B cell (primary cell): ENCODE results near the gene SH3D19.

Experiments used
- EZH2 ChIP-seq: IDR thresholded peaks from 2 replicates; pipeline ENCODE4 v1.6.1; 2012; ENCODE audit warnings: borderline replicate concordance, low read depth, mild to moderate bottlenecking, moderate library complexity, low read length; ENCODE audit not compliant: insufficient read depth, poor library complexity, severe bottlenecking
- TF ChIP-seq, protein P1 (sequence below): fragments of 200-600 bp; IDR thresholded peaks from one replicate; pipeline ENCODE4 v1.8.0; 2022; ENCODE audit warnings: antibody characterized with exemption, mild to moderate bottlenecking

DNA sequence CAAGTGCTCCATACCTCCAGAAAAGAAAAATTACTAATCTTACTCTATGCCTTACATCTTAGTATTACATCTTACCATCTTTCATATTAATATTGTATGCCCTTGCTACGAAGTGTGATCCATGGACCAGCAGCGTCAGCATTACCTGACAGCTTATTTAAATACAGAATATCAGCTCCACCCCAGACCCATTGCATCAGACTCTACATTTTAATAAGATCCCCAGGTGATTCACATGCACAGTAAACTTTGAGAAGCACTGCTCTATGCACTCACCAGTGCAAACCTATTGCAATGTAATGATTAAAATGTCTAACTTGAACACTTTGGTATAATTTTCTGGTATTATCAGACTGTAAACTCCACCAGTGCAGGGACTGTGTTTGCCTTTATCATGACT is 14.1 kb upstream of the SH3D19 start:
- TF ChIP-seq, protein P1, sequence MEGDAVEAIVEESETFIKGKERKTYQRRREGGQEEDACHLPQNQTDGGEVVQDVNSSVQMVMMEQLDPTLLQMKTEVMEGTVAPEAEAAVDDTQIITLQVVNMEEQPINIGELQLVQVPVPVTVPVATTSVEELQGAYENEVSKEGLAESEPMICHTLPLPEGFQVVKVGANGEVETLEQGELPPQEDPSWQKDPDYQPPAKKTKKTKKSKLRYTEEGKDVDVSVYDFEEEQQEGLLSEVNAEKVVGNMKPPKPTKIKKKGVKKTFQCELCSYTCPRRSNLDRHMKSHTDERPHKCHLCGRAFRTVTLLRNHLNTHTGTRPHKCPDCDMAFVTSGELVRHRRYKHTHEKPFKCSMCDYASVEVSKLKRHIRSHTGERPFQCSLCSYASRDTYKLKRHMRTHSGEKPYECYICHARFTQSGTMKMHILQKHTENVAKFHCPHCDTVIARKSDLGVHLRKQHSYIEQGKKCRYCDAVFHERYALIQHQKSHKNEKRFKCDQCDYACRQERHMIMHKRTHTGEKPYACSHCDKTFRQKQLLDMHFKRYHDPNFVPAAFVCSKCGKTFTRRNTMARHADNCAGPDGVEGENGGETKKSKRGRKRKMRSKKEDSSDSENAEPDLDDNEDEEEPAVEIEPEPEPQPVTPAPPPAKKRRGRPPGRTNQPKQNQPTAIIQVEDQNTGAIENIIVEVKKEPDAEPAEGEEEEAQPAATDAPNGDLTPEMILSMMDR = no peak
- no peak for TF ChIP-seq EZH2
